HG02970 (cell line): ENCODE data around the gene NKX2-1.

Experiments used
- ATAC-seq: cut with Tn5 transposase; IDR thresholded peaks from one replicate; pipeline ENCODE4 v1.9.1; 2021; ENCODE audit warnings: mild to moderate bottlenecking, moderate library complexity, moderate number of reproducible peaks; ENCODE audit not compliant: unreplicated experiment, low FRiP score

Gene NKX2-1

GRCh38 chr14:36518031-36518585, 1.9 kb downstream of the NKX2-1 start:
- no peak for ATAC-seq

GRCh38 chr14:36517242-36518030, 2.6 kb downstream of the NKX2-1 start:
- no peak for ATAC-seq

- no peak for ATAC-seq
Observed at GRCh38 chr14:36516719-36517241, 3.3 kb downstream of the NKX2-1 start.

- no peak for ATAC-seq
Observed at GRCh38 chr14:36515896-36516718, 3.9 kb downstream of the NKX2-1 start.

GRCh38 chr14:36515105-36515593, 4.9 kb downstream of the NKX2-1 start:
- ATAC-seq, result no peak

GRCh38 chr14:36514278-36515104, 5.5 kb downstream of the NKX2-1 start:
- ATAC-seq, result no peak

- ATAC-seq, result no peak
Observed at GRCh38 chr14:36513451-36514277, 6.4 kb downstream of the NKX2-1 start.

- no peak for ATAC-seq
Observed at GRCh38 chr14:36513012-36513420, 7.0 kb downstream of the NKX2-1 start.

GRCh38 chr14:36512585-36513003, 7.4 kb downstream of the NKX2-1 start:
- ATAC-seq, result no peak

GRCh38 chr14:36511981-36512584, 7.9 kb downstream of the NKX2-1 start:
- ATAC-seq, result no peak

GRCh38 chr14:36510874-36511273, 9.2 kb downstream of the NKX2-1 start:
- ATAC-seq, result no peak

- ATAC-seq, result no peak
Observed at GRCh38 chr14:36510078-36510799, 9.8 kb downstream of the NKX2-1 start.

- ATAC-seq, result no peak
Observed at GRCh38 chr14:36509069-36509917, 10.7 kb downstream of the NKX2-1 start.

- ATAC-seq, result no peak
Observed at GRCh38 chr14:36508418-36509068, 11.5 kb downstream of the NKX2-1 start.

- no peak for ATAC-seq
Observed at GRCh38 chr14:36507847-36508417, 12.1 kb downstream of the NKX2-1 start.
